ENCODE measurements around the gene RFPL3. TPM values are rescaled to one million over a fixed set of nuclear protein-coding genes. Genes with fewer than 3 reads are reported as not detected.

Gene RFPL3
- total RNA-seq, 1 experiment from 2014 or later: not detected

DNA sequence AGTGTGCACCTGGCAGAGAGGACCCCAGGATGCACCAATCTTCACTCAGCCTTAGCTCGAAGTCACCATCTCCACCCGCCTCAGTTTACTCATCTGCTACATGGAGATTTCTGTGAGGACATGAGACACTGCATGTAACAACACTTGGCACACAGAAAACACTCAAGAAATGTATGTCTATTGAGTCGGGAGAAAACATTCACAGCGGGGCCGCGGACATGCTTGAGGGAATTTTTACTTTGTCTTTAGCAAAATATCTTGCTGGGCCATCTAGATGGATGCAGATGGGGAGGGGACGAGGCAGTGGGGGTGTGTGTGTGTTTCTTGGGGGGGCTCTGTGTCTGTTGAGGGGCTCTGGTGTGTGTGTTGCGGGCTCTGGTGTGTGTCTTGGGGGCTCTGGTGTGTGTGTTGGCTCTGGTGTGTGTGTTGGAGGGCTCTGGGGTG is 28.4 kb upstream of the RFPL3 start:
- no peaks in the 10 kb centered on the region for H3K36me3 ChIP-seq (ENCODE audit: control insufficient read depth, insufficient read depth, low read length)
- in situ Hi-C loops (cut with HindIII; ENCODE audit: low pct_unique_long_range_greater_than_20kb, low sequenced_read_pairs): no loop called here
- H3K4me1 ChIP-seq (ENCODE audit: control insufficient read depth, insufficient read depth, low read length): no peaks in the 10 kb centered on the region
- ATAC-seq: no peak
- no peaks in the 10 kb centered on the region for H3K27me3 ChIP-seq (ENCODE audit: control insufficient read depth, insufficient read depth, low read length)
- ChIA-PET CTCF (no interaction called here), POLR2A (no interaction called here)
- H3K27ac ChIP-seq (ENCODE audit: low read length): no peak overlapping the region
- DNase-seq (ENCODE audit: low read depth, low spot score): no peak
- intact Hi-C loops (cut with micrococcal nuclease; ENCODE audit: unreplicated experiment): no loop called here
- BruUV-seq (replicated peaks): no TSS peak
- no peaks in the 10 kb centered on the region for H3K9me3 ChIP-seq (ENCODE audit: control insufficient read depth, insufficient read depth, low read depth, low read length)
- H3K4me3 ChIP-seq (ENCODE audit: low read depth in 2 of 2, low read length in 2 of 2): no peak overlapping the region
- TF ChIP-seq TCF7L2 (IDR thresholded peaks at IDR 0.05; ENCODE audit: low read depth, low read length): no peak
- TF ChIP-seq SIN3A (IDR thresholded peaks at IDR 0.05; ENCODE audit: borderline replicate concordance, insufficient read depth, low read depth, low read length): no peak
- TF ChIP-seq, protein P1, sequence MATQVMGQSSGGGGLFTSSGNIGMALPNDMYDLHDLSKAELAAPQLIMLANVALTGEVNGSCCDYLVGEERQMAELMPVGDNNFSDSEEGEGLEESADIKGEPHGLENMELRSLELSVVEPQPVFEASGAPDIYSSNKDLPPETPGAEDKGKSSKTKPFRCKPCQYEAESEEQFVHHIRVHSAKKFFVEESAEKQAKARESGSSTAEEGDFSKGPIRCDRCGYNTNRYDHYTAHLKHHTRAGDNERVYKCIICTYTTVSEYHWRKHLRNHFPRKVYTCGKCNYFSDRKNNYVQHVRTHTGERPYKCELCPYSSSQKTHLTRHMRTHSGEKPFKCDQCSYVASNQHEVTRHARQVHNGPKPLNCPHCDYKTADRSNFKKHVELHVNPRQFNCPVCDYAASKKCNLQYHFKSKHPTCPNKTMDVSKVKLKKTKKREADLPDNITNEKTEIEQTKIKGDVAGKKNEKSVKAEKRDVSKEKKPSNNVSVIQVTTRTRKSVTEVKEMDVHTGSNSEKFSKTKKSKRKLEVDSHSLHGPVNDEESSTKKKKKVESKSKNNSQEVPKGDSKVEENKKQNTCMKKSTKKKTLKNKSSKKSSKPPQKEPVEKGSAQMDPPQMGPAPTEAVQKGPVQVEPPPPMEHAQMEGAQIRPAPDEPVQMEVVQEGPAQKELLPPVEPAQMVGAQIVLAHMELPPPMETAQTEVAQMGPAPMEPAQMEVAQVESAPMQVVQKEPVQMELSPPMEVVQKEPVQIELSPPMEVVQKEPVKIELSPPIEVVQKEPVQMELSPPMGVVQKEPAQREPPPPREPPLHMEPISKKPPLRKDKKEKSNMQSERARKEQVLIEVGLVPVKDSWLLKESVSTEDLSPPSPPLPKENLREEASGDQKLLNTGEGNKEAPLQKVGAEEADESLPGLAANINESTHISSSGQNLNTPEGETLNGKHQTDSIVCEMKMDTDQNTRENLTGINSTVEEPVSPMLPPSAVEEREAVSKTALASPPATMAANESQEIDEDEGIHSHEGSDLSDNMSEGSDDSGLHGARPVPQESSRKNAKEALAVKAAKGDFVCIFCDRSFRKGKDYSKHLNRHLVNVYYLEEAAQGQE (IDR thresholded peaks at IDR 0.05; ENCODE audit: insufficient read depth in 1 of 2, low read depth in 2 of 2, low read length in 1 of 2): no peak
- TF ChIP-seq, protein P2, sequence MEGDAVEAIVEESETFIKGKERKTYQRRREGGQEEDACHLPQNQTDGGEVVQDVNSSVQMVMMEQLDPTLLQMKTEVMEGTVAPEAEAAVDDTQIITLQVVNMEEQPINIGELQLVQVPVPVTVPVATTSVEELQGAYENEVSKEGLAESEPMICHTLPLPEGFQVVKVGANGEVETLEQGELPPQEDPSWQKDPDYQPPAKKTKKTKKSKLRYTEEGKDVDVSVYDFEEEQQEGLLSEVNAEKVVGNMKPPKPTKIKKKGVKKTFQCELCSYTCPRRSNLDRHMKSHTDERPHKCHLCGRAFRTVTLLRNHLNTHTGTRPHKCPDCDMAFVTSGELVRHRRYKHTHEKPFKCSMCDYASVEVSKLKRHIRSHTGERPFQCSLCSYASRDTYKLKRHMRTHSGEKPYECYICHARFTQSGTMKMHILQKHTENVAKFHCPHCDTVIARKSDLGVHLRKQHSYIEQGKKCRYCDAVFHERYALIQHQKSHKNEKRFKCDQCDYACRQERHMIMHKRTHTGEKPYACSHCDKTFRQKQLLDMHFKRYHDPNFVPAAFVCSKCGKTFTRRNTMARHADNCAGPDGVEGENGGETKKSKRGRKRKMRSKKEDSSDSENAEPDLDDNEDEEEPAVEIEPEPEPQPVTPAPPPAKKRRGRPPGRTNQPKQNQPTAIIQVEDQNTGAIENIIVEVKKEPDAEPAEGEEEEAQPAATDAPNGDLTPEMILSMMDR (IDR thresholded peaks at IDR 0.05): no peak

DNA sequence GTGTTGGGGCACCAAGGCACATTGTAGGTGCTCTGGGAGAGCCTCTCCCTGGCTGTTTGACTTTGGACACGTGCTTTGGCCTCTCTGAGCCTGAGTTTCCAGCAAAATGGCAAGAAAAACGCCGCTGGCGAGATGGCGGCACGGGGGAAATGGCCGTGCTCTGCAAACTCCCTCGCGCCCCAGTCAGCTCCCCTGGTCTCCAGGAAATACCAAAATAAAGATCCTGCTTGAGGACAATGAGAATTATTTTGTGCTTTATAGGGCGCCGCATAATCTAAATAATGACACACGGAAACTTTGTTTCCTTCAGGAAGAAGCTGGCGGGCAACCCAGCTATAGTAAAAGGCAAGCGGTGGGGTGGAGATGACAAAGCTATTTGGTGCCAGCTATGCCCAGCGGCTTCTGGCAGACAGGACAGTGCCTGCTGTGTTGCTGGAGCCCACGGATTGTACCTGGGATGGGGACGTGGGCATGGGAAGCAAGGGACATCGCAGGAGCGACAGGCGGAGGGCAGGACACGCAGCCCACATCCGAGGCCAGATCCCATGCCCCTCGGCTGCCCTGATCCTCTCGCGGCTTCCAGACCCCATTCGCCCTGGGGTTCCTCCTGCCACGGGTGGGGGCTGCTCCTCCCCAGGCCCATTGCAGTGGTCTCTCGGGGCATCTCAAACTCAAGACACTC is 26.3 kb upstream of the RFPL3 start:
- H3K9me3 ChIP-seq (ENCODE audit: control insufficient read depth, insufficient read depth, low read depth, low read length): no peaks in the 10 kb centered on the region
- in situ Hi-C loops (cut with HindIII; ENCODE audit: low pct_unique_long_range_greater_than_20kb, low sequenced_read_pairs): no loop called here
- ATAC-seq (no peak), DNase-seq (ENCODE audit: low read depth, low spot score) (no peak)
- H3K27ac ChIP-seq (ENCODE audit: low read length): no peak overlapping the region
- BruUV-seq (replicated peaks): no TSS peak
- intact Hi-C loops (cut with micrococcal nuclease; ENCODE audit: unreplicated experiment): no loop called here
- POLR2A ChIA-PET: no interaction called here
- no peaks in the 10 kb centered on the region for H3K4me1 ChIP-seq (ENCODE audit: control insufficient read depth, insufficient read depth, low read length)
- TF ChIP-seq TCF7L2 (IDR thresholded peaks at IDR 0.05; ENCODE audit: low read depth, low read length) (no peak), SIN3A (IDR thresholded peaks at IDR 0.05; ENCODE audit: borderline replicate concordance, insufficient read depth, low read depth, low read length) (no peak), POLR2AphosphoS5 (IDR thresholded peaks at IDR 0.05; ENCODE audit: low read depth, low read length) (no peak)
- TF ChIP-seq, protein P1 (IDR thresholded peaks at IDR 0.05; ENCODE audit: insufficient read depth in 1 of 2, low read depth in 2 of 2, low read length in 1 of 2): no peak
- TF ChIP-seq, protein P2 (IDR thresholded peaks at IDR 0.05): no peak
- no peaks in the 10 kb centered on the region for H3K36me3 ChIP-seq (ENCODE audit: control insufficient read depth, insufficient read depth, low read length)
- H3K4me3 ChIP-seq (ENCODE audit: low read depth in 2 of 2, low read length in 2 of 2): no peak overlapping the region
- CTCF ChIA-PET: no interaction called here
- H3K27me3 ChIP-seq (ENCODE audit: control insufficient read depth, insufficient read depth, low read length): no peaks in the 10 kb centered on the region
